Glomerular endothelial cell (primary cell): Measurements from ENCODE around the gene CCDC182. TPM values are rescaled to one million over a fixed set of nuclear protein-coding genes. Genes with fewer than 3 reads are reported as not detected.

ENCODE experiments used
- DNase-seq: peaks from one replicate; pipeline ENCODE4 v3.0.0-alpha.2; 2011; ENCODE audit warnings: low read depth, low spot score; ENCODE audit errors: extremely low read depth
- total RNA-seq: library from RNA; depleted of rRNA; stranded (reverse); fragments of >200 nt; gene quantifications from 2 replicates; pipeline ENCODE4 v1.2.3, GENCODE V29; 2015

CCDC182 gene
- total RNA-seq, 1 donor from 2014 or later = not detected

GRCh38 chr17:57730026-57730701 lies 14.9 kb downstream of the CCDC182 start:
- DNase-seq = no peak

GRCh38 chr17:57727630-57728175 lies 17.4 kb downstream of the CCDC182 start:
- no peak for DNase-seq

DNA sequence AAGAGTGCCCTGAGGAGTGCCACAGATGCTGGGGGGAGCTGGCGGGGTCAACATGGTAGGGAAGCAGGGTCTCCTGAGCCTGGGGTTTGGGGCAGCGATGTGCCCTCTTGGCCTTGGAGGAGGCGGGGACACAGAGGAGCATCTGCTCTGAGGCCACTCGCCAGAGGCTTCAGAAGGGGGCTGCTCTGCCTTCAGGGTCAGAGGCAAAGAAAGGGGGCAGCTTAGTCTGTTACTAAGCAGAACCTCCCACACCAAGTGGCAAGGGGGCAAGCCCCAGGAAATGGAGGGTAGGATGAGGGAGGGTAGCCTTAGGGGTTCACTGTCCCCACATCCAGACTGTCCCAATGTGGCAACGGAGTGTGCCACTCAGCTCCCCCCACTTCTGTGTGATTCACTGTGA lies 18.3 kb downstream of the CCDC182 start:
- no peak for DNase-seq

- no peak for DNase-seq
Measured at GRCh38 chr17:57726213-57726790, 18.8 kb downstream of the CCDC182 start.

DNA sequence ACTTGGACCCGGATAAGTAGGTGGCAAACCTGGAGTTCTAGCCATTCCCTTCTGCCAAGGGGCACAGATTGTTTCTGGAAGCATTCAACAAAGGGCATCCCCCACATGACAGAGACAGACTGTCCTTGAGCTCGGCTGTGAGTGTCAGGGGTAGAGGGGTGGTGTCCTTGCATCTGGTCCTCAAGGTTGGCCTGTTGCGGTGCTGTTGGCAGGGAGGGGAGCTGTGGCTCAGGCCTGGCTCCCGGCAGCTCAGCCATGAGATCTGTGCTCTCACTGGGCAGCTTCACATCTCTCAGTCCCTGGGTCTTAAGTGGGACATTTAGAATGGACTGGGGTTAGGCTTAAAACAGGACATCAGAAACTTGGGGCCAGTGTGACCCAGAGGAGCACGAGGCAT lies 20.4 kb downstream of the CCDC182 start:
- DNase-seq = no peak

GRCh38 chr17:57724026-57724728 lies 20.9 kb downstream of the CCDC182 start:
- no peak for DNase-seq

GRCh38 chr17:57723427-57724025 lies 21.6 kb downstream of the CCDC182 start:
- DNase-seq = no peak

GRCh38 chr17:57722704-57723043 lies 22.4 kb downstream of the CCDC182 start:
- no peak for DNase-seq

DNA sequence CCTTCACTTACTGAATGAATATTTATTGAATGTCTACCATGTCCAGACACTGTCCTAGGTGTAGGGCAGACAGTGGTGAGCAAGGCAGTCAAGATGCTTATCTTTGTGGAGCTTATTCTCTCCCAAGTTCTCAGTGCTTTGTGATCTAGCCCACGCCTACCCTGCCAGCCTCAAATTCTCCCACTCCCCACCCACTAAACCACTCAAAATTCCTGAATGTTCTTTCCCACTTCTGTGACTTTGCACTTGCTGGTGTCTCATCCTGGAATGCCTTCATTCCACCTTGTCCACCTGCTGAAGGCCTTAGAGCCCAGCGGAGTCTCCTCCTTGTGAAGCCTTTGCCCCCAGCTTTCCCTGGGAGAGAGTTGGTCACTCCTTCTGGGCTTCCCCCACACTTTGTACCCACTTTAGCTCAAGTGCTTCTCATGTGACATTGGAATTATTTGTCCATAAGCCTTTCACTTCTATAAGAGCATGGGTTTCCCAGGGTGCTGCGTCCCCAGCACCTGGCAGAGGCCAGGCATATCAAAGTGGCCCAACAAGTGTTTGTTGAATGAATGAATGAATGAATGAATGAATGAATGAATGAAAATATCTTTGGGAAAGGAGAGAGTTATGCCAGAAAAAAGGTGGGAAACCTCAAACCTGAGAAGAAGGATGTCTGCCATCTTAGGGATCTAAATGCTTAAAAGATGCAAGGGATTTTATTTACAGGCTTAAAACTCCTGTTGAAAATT lies 23.0 kb downstream of the CCDC182 start:
- no peak for DNase-seq

GRCh38 chr17:57720386-57721035 lies 24.6 kb downstream of the CCDC182 start:
- no peak for DNase-seq

DNA sequence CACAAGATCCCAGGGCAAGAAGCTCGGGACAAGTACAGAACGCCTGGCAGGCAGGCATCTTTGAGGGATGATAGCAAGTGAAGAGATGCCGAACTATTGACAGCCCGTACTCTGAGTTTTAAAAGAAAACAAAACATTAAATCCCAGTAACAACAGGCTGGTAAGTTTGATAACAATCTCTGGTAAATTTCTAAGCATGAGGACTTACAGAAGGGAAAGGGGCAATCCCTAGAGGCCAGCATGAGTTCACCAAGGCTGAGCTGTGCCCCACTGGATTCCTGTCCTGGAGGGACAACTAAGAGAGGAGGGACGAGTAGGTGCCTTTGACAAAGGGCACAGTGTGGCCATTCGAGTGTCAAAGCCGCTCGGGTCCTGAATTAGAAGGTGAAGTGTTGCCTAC lies 26.2 kb downstream of the CCDC182 start:
- DNase-seq = no peak

GRCh38 chr17:57715981-57716380 lies 29.1 kb downstream of the CCDC182 start:
- no peak for DNase-seq

DNA sequence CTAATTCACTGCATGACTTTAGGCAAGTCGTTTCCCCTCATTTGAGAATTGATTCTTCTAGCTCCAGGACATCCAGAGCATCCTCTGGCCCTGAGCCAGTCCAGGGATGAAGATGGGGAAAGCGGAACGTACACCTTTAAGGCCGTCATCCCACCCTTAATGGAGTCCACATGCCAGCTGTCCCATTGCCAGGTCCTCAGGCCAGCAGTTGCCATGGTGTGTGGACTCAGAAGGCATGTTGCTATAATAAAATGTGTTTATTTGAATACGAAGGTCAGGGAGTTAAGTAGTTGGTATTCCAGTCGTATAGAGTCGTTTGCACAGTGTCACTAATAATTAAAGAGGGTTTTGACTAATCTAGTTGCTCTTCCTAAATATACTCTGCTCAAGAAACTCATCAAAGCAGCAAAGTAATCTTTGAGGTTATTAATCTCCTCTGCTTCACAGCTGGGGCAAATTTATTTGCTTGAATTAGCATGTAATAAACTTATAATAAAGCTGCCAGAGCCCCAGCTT lies 30.4 kb downstream of the CCDC182 start:
- DNase-seq = no peak

DNA sequence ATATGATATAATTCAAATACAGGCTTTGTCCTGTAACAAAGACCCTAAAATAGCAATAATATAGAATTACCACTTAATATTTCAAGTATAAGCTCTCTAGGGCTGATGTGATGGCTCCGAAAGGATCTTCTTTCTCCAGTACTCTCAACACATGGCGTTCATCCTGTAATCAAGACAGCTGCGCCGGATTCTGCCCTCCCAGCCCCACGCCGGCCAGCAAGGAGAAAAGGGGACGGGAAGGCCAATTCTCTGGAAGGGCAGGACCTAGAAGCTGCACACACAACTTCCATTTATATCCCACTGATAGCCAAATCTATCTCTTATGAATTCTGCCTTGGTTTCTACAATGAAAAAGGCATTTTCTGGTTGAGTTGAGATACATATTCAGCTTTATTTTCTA lies 32.0 kb downstream of the CCDC182 start:
- no peak for DNase-seq

DNA sequence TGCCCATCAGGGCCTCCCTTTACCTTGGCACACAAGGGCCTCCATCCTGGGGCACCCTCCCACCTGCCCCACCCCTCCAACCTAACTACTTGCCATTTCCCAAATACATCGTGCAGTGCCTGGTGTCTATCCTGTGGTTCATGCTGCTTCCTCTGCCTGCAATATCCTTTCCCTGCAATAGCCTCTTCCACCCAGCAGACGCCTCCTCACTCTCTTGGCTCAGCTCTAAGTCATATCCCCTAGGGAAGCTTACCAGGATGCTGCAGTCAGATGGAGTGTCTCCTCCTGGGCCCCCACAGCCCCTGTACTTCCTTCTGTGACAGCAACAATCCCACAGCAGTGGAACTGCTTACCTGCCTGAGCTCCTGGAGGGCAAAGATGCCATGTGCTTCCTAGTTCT lies 36.7 kb downstream of the CCDC182 start:
- DNase-seq = no peak

DNA sequence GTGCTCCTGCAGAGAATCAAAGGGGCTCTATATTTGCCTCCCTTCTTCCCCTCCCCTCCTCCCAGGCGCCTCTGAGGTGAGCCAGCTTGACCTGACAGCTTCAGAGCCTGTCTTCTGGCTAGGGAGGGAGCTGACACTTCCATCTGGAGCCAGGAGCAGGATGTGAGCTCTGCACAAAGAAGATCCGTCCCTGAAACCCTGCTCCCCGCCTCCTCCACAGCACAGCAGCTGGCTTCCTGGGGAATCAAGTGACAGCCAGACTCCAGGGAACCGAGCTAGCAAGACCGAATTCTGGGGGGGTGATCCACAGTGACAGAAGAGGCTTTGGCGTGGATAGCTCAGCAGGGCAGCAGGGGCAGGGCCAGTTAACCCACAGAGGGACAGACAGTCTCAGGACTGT lies 37.2 kb downstream of the CCDC182 start:
- DNase-seq = no peak

DNA sequence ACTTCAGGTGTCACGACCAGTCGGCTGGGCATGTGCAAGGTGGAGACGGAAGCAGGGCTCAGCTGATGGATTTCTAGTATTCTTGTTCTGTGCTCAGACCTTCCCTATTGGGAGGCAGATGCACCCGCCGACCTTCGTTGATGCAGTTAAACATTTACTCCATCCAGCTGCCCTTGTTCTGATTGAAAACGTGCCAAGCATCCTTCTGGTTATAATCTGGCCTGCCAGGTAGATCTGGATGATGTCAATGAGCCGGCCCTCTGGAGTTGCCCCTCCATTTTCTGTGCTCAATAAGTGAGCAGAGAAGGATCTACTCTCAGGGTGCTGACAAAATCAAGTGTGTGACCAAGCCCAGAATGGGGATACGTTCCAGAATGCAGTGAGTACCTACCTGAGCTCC lies 38.3 kb downstream of the CCDC182 start:
- DNase-seq = no peak

DNA sequence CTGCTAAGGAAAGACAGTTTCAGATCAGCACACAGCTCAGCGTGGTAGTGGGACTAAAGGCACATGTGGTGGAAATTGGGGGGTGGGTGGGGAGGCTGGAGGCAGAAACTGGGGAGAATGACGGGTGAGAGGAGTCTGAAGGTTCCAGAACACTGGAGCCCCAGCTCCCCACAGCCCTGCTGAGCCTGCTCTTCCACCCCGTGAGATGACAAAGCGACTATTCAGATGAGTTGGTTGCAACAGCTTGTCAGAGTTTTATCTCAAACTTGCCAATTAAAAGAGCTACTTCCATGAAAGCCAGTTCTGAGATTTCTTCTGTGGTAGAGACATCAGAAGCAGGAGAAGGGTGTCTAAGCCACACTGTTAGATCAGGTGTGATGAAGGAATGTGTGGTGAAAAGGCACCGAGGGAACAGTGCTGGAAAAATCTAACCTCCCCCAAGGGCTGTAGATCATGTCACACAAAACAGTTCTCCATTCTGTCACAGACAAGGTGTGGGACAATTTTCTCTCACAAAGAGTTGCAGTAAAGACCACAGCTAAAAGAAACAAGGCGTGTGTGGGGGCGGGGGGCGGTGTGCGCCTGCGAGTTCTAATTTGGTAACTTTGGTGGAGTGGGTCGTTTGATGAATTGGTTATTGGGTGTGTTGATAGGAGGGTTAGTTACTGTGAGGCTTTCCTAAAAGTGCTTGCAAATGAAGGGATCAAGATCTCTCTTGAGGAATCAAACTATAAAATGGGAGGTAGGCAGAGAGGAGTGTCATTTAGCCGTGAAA lies 39.0 kb downstream of the CCDC182 start:
- DNase-seq = no peak

- no peak for DNase-seq
Measured at GRCh38 chr17:57704448-57704847, 40.7 kb downstream of the CCDC182 start.
